Upper lobe of left lung (tissue), 4 donors: ENCODE results near the gene EFR3B.

Experiments used
- CTCF ChIP-seq, 6 experiments: fragments of 450-650 bp in 4 of 6; fragments of 200-600 bp in 2 of 6; sonication (generic) in 2 of 6; IDR thresholded peaks; one replicate each; pipeline ENCODE4 v1.5.1; 2016 to 2019; ENCODE audit warnings: antibody characterized with exemption in 6 of 6
- EP300 ChIP-seq, 4 donors: sonication (generic); formaldehyde crosslinking; IDR thresholded peaks; one replicate each; pipeline ENCODE4 v1.5.1; 2017; ENCODE audit warnings: antibody characterized with exemption in 4 of 4, control low read depth in 2 of 4
- POLR2A ChIP-seq, 4 donors: fragments of 450-650 bp; IDR thresholded peaks; one replicate each; pipeline ENCODE4 v1.5.1; 2016 to 2017; ENCODE audit warnings: antibody characterized with exemption in 4 of 4, mild to moderate bottlenecking in 2 of 4
- POLR2AphosphoS5 ChIP-seq, 2 donors: sonication (generic); formaldehyde crosslinking; IDR thresholded peaks; one replicate each; pipeline ENCODE4 v1.5.1; 2017; ENCODE audit warnings: antibody characterized with exemption in 2 of 2

GRCh38 chr2:25025229-25026007, 16.5 kb upstream of the EFR3B start:
- no peak for TF ChIP-seq EP300 (IDR thresholded peaks at IDR 0.05)
- TF ChIP-seq CTCF (IDR thresholded peaks at IDR 0.05): no peak
- TF ChIP-seq POLR2AphosphoS5 (IDR thresholded peaks at IDR 0.05): no peak
- TF ChIP-seq POLR2A (IDR thresholded peaks at IDR 0.05): no peak
